ENCODE measurements around the gene IL17REL. TPM values are rescaled to one million over a fixed set of nuclear protein-coding genes. Genes with fewer than 3 reads are reported as not detected.

IL17REL gene
- total RNA-seq, 1 experiment from 2014 or later: not detected

DNA sequence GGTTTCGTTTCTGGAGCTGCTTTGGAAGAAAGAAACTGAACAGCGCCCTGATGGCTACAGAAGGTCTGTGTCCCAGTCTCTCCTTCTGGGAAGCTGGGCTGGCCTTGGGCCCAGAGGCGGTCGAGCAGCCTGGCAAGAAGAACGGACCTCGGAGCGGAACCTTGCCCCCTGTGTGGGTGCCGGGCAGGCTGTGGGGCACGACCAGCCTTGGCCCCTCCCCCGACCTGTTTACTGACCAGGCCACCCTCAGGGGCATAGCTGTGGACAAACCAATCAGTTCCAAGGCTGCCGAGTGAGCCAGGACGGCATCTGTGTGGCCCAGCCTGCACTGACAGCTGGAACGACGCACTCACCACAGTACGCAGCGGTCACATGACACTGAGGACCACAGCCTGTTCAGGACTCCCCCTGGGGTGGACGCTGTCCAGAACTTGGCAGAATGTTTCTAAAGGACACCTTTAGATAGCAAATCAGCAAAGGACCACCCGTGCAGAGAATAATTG is 44.8 kb downstream of the IL17REL start:
- DNase-seq (ENCODE audit: low spot score): no peak

DNA sequence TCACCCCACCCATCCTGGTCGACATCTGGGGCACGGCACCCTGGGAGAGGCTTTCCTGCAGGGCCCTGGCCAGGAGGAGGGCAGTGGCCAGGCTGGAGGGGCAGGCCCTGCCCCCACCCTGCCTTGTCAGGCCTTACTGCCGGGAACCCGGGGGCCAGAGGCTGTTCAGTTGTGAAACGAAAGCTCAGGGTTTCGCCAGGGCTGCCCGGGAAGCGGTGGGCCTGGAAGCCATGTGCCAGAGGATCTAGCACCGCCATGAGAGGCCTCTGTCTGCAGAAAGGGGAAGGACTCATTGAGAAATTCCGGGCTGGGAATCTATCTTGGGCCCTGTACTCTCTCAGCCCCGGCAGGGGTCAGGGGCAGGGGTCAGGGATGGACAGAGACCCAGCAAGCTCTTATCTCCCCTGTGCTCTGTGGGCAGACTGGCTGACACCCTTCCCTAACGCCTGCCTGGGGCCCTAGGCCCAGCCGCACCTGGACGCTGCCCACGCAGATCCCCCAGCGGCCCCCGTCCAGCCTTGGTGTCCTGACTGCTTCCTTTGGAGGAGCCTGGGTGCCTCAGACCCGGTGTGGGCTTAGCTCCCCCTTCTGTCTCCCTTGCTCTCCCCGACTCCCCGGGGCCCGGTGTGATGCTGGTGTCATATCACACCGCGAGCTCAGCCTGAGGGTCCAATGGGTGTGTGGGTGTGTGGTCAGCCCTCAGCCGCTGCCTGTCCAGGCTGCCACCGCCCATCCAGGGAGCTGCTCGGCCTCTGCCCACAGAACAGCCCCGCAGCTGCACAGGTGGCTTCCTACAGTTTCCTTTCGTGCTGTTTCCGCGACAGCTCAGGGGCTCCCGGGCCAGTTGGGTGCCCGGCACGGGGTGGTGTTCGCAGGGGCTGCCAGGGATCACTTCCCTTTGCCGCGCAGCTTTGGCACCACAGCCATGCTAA is 45.5 kb downstream of the IL17REL start:
- DNase-seq (ENCODE audit: low spot score): no peak

DNA sequence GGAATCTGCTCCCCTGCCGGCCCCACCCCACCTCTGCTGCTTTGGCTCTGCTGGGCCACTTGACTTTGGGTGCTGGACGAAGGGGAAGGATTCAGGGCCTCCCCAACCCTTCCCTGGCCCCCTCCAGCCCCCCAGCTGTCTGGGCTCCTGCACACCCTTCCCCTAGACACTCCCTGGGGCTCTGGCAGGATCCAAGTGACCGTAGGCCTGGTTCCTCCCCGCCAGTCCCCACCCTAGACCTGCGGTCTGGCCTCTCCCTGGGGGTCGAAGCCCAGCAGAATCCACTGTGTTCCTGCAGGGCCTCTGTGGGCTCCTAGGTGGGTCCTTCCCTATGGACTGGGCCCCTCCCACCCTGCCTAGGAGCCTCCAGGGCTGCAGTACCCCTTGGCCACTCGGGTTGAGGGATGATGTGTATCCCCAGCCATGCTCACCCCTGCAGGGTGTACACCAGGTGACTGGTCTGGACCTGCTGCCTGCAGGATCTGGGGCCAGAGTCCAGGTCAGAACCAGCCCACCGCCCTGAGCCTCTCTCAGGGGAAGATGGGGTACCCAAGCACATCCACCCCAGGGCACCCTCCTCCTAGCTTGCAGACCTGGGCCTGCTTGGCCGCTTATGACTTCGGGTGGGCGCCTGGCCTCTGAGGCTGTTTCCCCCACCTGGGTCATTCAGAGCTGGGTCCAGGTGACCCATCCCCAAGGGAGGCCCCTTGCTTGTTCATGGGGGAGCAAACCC is 46.4 kb downstream of the IL17REL start:
- DNase-seq (ENCODE audit: low spot score): no peak

DNA sequence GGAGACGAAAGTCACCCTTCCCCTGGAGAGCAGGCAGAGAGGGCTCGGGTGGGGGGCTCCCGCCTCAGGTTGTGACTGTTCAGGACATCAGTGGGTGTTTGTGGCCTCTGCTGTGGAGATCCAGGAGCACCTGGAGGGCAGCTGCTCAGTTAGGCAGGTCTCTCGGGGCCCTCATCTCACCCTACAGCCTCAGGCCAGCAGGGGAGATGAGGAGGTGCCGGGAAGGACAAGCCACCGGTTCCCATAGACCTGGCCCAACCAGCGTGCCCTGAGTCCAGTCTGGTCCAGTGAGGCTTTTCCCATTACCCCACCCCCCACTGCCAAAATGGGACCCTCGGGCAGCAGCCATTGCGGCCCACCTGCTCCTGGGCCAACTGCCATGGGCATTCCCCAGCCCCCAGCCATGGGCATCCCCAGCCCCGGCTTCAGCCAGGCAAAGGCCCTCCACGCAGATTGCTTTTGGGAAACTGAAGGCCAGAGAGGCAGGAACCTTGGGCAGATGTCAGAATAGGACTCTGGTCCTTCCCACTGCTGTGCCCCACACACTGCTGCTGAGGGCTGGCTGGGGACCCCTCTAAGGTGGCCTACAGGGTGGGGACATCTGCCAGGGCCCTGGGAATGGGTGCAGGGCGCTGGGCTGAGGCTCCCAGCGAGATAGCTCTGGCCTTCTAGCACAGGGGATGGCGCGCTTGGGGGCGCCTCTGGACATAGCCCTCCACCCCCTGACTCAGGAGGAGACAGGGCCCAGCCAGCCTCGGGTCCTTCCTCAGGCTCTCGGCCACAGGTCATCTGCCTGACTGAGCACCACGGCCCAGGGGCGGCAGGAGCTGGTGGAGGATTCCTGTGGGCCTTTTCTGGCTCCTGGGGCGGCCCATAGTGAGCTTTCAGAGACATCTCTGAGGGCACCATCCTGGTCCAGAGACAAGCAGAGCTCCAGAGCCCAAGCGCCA is 47.2 kb downstream of the IL17REL start:
- no peak for DNase-seq (ENCODE audit: low spot score)

DNA sequence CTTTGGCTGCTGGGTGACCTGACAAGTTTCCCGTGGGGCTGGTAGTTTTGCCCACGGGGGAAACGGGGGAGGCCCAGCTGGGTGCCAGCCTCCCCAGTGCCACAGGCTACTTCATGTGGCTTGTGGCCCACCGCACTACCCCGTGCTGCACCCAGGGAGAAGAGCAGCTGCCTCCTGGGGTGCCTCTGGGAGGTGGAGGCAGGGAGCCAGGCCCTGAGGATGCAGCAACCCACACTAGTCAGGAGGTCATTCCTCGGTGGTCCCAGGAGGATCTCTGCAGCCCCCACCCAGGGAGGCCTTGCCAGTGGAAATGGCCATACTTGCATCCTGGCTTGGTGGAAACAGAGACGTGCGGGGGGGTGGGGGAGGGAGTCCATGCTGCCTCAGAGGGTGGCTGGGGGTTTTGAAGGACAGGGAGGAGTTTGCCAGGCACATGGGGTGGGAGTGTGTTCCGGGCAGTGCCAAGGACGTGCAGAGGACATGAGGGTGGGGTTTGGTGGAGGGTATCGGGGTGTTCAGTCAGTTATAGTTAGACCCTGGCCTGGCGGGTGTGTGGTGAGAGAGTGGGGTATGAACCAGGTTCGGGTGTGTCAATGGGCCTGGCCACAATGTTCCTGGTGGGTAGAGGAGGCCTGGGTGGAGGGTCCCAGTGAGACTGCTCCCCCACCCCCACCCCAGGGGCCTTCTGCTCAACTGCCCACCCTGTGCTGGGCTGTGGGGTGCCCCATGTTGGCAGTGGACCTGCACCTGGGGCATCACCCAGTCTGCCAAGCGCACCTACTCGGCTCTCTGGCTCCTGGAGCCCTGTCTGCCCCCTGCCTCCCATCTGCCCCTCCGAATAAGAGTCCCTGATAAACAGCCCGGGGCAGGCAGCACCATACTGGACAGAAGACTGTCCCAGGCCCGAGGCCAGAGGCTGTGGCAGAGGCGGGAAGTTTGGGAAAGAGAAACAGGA is 48.2 kb downstream of the IL17REL start:
- DNase-seq (ENCODE audit: low spot score): no peak

DNA sequence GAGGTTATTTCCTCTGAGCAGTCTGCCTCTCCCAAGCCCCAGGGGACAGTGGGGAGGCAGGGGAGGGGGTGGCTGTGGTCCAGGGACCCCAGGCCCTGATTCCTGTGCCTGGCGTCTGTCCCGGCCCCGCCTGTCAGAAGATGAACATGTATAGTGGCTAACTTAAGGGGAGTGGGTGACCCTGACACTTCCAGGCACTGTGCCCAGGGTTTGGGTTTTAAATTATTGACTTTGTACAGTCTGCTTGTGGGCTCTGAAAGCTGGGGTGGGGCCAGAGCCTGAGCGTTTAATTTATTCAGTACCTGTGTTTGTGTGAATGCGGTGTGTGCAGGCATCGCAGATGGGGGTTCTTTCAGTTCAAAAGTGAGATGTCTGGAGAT is 48.9 kb downstream of the IL17REL start:
- DNase-seq (ENCODE audit: low spot score): no peak

DNA sequence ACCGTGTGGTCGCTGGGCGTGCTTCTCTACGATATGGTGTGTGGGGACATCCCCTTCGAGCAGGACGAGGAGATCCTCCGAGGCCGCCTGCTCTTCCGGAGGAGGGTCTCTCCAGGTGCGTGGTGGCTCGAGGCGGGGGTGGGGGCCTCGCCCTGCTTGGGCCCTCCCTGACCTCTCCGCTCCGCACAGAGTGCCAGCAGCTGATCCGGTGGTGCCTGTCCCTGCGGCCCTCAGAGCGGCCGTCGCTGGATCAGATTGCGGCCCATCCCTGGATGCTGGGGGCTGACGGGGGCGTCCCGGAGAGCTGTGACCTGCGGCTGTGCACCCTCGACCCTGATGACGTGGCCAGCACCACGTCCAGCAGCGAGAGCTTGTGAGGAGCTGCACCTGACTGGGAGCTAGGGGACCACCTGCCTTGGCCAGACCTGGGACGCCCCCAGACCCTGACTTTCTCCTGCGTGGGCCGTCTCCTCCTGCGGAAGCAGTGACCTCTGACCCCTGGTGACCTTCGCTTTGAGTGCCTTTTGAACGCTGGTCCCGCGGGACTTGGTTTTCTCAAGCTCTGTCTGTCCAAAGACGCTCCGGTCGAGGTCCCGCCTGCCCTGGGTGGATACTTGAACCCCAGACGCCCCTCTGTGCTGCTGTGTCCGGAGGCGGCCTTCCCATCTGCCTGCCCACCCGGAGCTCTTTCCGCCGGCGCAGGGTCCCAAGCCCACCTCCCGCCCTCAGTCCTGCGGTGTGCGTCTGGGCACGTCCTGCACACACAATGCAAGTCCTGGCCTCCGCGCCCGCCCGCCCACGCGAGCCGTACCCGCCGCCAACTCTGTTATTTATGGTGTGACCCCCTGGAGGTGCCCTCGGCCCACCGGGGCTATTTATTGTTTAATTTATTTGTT is 49.6 kb downstream of the IL17REL start:
- DNase-seq (ENCODE audit: low spot score): no peak

DNA sequence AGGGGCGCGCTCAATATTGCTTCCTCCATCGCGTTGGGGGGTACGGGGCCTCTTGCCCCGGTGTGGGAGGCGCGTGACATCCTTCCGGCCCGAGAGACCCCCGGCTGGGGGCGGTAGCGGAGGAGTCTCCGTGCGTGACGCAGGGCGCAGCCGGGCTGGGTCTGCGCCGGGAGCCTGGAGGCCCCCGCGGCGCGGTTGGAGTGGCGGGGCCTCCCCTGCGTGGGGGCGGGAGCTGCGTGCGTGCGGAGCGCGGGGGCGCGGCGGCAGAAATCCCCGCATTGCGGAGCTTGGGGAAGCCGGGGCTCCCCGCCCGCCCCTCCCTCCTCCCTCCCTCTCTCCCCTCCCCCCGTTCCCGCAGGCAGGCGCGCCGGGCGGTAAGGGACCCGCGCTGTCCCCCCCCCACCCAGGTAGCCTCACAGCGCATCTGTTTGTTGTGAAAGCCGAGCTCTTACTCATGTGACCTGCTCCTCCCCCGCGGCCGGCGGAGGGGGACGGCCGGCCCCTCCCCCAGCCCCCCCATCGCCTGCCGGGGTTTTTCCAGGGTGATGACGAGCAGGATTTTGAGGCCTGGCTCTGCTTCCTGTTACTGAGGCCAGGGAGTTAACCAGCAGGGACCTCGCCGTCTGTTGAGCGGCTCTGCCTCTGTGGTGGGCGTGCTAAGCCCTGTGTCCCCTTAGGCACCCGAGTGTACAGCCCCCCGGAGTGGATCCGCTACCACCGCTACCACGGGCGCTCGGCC is 50.4 kb downstream of the IL17REL start:
- peak; percentile 73 for DNase-seq (ENCODE audit: low spot score)

DNA sequence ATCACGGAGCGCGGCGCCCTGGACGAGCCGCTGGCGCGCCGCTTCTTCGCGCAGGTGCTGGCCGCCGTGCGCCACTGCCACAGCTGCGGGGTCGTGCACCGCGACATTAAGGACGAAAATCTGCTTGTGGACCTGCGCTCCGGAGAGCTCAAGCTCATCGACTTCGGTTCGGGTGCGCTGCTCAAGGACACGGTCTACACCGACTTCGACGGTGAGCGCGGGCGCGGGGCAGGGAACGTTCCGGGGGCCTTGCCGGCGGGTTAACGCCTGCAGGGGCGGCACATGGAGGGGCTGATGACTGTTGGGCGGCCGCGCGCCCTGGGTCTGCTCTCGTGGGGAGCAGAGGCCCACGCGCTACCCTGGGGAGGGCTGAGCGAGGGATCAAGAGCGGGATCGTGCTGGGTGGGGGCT is 51.0 kb downstream of the IL17REL start:
- no peak for DNase-seq (ENCODE audit: low spot score)

DNA sequence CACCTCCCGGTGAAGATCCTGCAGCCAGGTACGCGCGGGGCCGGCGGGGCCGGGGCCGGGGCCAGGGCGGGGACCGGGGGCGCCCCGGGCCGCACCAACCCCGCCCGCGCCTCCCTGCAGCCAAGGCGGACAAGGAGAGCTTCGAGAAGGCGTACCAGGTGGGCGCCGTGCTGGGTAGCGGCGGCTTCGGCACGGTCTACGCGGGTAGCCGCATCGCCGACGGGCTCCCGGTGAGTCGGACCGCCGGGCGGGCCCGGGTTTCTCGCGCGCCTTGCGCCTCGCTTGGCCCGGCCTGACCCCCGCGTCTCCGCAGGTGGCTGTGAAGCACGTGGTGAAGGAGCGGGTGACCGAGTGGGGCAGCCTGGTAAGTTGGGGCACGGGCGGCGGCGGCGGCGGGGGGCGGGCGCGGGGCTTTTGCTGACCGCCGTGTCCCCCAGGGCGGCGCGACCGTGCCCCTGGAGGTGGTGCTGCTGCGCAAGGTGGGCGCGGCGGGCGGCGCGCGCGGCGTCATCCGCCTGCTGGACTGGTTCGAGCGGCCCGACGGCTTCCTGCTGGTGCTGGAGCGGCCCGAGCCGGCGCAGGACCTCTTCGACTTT is 51.5 kb downstream of the IL17REL start:
- DNase-seq (ENCODE audit: low spot score): no peak

DNA sequence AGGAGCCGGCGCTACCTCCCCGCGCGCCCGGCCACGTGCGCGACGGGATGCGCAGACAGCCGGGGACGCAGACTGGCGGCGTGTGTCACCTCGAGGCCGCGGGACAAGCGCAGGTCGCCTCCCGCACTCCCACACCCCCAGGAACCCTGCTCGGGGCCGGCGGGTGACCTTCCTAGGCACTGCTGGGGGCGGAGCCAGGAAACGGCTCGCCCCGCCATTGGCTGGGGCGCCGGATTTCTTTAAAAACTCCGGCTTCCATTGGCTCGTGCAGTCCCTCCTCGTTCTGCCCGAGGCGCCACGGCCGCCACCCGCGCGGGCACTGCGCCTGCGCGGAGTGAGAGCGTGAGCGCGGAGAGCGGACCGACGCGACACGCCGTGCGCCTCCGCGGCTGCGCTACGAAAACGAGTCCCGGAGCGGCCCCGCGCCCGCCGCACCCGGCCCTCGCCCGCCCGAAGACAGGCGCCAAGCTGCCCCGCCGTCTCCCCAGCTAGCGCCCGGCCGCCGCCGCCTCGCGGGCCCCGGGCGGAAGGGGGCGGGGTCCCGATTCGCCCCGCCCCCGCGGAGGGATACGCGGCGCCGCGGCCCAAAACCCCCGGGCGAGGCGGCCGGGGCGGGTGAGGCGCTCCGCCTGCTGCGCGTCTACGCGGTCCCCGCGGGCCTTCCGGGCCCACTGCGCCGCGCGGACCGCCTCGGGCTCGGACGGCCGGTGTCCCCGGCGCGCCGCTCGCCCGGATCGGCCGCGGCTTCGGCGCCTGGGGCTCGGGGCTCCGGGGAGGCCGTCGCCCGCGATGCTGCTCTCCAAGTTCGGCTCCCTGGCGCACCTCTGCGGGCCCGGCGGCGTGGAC is 52.2 kb downstream of the IL17REL start, which contains the start of gene PIM3:
Gene PIM3 (plus strand): TSS at position 614 of the 846 bp plus-strand sequence. CDS start 176 bp downstream, at position 790.
- DNase-seq (ENCODE audit: low spot score): peak; percentile 79

DNA sequence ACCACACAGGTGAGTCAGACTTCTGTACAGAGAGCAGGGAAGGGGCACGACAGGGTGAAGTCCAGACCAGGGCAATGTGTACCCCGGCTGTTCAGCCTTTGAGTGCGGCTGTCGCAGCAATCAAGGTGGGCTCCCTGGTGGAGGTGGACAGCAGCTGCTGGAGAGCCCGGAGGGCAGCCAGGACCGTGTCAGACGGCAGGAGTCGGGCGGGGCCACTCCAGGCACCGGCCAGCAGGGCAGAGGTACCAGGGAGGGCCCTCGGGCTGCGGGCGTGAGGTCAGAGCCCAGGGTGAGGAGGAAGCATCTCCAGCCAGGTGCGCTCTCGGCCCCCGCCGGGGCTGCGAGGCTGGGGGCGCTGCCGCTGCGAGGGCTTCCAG is 52.8 kb downstream of the IL17REL start:
- peak; percentile 52 for DNase-seq (ENCODE audit: low spot score)

DNA sequence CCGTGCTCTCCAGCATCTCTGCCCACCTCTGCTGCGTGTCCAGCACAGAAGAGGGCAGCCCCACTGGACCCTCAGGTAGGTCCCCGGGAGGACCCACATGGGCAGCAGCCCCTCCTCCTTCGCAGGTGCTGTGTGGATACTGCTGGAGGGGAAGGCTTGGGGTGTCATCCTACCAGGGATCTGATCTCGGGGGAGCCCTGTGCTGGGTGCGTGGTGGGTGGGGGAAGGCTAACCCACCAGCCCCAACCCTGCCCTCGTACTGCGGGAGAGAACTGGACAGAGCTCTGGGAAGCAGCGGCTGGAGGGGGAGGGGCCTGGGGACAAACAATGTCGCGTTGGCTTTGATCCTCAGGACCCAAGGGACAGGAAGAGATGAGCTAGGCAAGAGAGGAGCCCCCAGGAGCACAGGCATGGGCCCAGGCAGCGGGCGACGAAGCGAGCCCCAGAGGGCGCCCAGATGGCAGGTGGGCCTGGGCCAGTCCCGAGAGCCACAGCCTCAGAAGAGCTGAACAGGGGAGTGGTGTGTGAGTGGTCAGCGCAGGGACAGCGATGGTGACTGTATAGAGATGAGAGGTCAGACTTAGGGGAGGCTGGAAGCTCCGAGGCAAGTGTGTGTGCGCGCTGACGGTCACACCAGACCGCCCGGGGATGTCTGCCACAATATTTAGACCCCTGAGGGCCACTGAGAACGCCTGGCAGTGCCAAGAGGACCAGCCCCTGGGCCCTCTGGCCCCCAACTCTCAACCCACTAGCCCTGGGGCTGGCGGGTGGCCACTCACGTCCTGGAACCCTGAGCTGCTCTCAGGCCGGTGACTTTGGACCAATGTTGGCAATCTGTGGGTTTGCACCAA is 53.4 kb downstream of the IL17REL start:
- no peak for DNase-seq (ENCODE audit: low spot score)

DNA sequence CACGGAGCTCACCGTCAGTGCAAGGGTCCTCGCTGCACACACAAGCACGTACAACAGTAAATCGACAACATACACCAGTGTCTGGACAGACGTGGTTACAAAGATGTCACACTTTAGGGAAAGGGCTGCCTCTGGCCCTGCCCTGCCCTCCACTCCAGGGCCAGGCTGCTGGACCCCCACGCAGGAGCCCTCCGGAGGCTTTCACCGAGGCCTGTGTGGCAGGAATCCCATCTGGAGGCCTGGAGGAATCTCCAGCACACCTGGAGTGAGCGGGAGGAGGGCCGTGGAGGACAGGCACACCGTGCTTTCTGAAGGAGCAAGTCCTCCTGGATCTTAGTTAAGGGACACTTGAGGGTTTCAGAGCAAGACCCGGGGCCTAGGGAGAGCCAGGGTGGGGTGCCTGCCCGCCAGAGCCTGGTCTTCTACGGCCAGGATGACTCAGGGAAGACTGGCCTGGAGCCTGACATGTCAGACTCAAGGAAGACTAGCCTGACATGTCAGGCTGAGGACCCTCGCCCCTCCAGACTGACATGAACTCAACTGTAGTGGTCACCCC is 54.1 kb downstream of the IL17REL start:
- no peak for DNase-seq (ENCODE audit: low spot score)

DNA sequence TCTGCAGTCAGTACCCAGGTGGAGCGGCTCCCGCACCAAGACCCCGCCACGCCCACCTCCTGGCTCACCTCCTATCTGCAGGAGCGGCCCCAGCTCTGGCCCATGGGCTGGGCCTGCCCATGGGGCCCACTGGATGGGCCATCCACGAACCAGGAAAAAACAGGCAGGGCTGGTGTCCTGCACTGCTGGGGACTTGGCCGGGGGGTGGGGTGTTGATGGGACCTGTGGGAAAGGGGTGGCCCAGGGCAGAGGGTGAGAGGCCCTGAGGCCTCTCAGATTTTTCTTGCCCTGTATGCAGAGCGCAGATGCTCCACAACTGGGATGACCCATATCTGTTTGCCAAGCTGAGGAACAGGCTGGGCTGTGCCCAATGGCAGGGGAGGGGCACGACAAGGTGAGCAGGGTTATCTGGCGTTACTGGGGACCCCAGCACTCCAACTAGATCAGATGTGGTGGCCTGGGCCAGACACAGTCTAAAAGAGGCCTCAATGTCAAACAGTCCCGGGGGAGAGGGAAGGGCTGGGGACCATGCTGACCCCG is 54.7 kb downstream of the IL17REL start:
- no peak for DNase-seq (ENCODE audit: low spot score)

All from A172 (cell line).